GM10266 (cell line): ENCODE data around the gene PPARG.

ENCODE experiments used
- DNase-seq: peaks from one replicate; pipeline ENCODE4 v3.0.0; 2012; ENCODE audit errors: extremely low spot score
- TF ChIP-seq, protein P1 (sequence below): IDR thresholded peaks from 2 replicates; pipeline ENCODE4 v1.5.1; 2012; ENCODE audit warnings: mild to moderate bottlenecking, low read depth; ENCODE audit not compliant: control insufficient read depth, insufficient read depth; ENCODE audit errors: missing control alignments

The PPARG gene

DNA sequence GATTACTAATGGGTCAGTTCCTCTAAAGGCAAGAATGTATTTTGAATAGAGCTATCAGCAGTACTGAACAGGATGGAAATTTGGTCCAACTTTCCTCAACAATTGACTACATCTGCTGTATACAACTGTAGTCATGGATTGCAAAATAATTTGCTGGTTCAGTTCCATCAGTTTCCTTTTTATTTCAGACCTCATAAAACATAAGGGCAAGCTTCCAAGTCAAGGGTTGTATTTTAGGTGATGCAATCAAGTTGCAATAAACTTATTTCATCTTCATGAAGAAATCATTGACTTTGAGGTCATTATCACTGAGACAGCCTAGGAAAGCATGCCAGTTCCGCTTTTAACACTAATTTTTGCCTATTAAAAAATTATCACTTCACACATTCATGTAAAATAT lies 105.0 kb downstream of the PPARG start:
- TF ChIP-seq, protein P1, sequence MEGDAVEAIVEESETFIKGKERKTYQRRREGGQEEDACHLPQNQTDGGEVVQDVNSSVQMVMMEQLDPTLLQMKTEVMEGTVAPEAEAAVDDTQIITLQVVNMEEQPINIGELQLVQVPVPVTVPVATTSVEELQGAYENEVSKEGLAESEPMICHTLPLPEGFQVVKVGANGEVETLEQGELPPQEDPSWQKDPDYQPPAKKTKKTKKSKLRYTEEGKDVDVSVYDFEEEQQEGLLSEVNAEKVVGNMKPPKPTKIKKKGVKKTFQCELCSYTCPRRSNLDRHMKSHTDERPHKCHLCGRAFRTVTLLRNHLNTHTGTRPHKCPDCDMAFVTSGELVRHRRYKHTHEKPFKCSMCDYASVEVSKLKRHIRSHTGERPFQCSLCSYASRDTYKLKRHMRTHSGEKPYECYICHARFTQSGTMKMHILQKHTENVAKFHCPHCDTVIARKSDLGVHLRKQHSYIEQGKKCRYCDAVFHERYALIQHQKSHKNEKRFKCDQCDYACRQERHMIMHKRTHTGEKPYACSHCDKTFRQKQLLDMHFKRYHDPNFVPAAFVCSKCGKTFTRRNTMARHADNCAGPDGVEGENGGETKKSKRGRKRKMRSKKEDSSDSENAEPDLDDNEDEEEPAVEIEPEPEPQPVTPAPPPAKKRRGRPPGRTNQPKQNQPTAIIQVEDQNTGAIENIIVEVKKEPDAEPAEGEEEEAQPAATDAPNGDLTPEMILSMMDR = no peak
- DNase-seq = no peak

DNA sequence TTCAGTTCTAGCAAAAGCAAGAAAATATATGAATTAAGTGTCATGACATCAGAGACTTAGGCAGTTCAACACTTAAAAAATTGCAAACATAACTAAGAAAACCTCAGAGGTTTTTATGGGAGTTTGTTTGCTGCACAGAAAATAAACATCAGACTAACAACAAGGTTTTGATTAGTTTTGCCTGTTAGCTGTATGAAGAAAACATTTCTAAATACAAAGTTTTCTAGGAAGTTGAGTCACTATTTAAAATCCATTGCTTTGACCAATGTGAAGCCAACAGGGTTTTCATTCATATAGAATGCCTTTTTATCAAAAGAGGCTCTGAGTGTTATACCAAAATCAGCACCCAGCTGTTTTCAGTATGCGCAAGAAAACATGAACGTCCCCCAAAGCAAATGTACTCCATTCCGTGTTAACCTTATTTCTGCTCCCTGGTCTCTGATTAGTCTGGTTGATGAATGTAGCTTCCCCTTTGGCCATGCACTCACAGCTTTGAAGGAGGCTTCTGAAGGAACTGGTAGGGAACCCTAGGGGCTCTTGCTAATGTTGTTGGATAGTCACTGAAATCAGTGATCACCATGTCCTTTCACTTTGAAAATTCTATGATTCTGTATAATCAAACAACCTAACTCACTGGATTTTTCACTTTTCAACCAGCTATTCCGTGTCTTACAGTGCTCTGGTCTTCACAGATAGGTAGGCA lies 105.8 kb downstream of the PPARG start:
- DNase-seq = no peak
- TF ChIP-seq, protein P1 = no peak

DNA sequence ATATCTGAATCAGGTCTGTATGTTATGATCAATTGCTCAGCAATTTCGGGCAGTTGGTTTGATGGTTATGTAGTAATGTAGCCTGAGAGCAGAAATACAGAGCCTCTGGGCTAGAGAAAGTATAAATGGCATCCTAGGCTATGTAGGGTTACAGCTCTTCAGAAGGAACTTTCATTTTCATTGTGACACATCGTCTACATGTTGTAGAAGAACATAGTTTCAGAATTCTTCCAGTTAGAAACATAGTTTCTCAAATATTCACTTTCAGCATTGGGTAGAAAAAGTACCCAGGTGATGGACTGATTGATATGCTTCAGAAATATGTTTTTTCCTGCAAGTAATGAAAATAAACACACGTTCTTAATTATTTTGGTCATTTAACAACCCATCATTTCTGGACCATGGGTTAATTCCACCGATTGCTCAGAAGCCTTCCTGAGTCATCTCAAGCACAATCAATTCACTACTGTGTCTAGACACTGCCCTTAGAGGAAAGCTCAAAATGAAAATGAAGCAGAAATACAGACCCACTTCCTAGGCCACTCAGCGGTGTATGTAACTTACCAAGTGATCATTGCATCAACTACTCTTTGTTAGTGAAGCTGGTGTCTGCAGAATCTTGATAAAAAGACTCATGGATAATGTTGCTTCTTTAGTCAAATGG lies 106.6 kb downstream of the PPARG start:
- TF ChIP-seq, protein P1 = no peak
- DNase-seq = peak; percentile 51

DNA sequence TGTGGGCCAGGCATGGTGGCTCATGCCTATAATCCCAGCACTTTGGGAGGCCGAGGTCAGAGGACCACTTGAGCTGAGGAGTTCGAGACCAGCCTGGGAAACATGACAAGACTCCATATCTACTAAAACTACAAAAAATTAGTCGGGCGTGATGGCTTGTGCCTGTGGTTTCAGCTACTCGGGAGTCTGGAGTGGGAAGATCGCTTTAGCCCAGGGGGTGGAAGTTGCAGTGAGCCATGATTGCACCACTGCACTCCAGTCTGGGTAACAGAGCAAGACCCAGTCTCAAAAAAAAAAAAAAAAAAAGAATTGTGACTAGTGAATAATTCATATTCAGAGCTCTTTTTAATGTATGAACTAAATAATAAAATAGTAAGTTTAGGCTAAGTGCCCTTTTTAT lies 107.6 kb downstream of the PPARG start:
- DNase-seq = no peak
- TF ChIP-seq, protein P1 = no peak

DNA sequence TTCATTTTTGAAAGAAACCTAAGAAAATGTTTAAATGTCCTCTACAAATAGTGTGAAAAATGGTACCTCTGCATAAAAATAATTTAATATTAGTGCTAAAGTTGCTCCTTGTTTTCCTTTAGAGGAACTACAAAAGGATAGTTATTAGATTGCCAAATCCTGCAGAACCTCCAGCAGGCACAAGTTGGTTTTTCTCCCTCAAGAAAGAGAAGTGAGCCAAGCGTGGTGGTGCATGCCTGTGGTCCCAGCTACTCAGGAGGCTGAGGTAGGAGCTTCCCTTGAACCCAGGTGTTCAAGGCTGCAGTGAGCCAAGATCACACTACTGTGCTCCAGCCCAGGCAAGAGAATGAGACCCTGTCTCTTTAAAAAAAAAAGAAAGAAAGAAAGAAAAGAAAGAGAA lies 110.4 kb downstream of the PPARG start:
- no peak for DNase-seq

DNA sequence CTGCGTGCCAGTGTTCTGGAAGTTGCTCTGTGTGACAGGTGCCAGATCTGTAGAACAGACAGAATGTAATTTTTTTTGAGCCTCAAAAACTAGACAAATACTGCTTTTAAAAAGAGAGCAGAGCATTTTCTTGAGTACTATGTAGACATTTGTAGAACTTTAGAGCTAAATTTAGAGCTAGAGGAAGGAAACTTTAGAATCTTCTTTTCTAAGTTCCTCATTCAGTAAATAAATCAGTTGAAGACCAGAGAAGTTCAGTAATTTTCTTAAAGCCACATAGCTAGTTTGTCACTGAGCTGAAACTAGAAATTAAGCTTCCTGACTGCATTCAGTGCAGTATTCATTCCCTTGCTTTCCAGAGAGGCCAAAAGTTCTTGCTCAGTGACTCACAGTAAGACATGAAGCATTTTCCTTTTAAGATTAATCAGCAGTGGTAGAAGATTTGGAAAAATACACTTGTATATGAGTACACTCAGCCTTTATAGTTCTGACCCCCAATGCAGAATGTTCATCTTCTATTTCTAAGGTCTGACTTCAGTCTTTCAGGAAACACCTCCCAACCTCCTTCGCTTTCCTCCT lies 111.8 kb downstream of the PPARG start:
- TF ChIP-seq, protein P1 = no peak
- no peak for DNase-seq

More for the DNA sequence above, 110.4 kb downstream of the PPARG start:
- TF ChIP-seq, protein P1 = no peak

DNA sequence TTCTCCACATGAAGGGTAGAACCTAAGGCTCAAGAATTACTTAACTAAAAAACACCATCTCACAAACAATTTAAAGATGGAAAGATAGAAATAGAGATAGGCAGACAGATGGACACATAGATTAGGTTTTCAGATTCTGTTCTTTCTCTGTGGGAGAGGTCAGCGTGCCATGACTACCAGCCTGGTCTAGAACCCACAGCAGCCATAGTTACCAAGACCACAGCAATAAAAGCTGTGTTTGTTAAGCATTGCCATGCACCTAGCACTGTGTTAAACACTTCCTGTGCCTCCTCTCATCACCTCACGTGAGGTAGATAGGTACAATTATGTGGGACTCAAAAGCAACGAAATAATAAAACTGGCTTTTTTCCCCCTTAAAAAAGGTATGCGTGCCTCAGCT lies 112.3 kb downstream of the PPARG start:
- DNase-seq = no peak
- TF ChIP-seq, protein P1 = no peak
